K562 (cell line): ENCODE results near the gene RFLNA. TPM values are rescaled to one million over a fixed set of nuclear protein-coding genes. Genes with fewer than 3 reads are reported as not detected.
A peak's percentile ranks its signal among the peaks of the same experiment; 100 is the strongest.

Experiments
- ATAC-seq: fragments of 200-7000 bp; cut with Tn5 transposase; 3 replicates; pipeline ENCODE4 v1.9.1; 2020; ENCODE audit warnings: moderate library complexity
- BruUV-seq: library from RNA; stranded (reverse); fragments of 400-500 nt; replicated peaks from 2 replicates; lab custom pipeline; 2021; lab: Mats Ljungman, UMichigan
- CTCF ChIA-PET: fragments of 300-600 bp; formaldehyde crosslinking; extraction: SDS; loops from one replicate; lab custom pipeline; 2021; ENCODE audit warnings: low intra/inter-chr PET ratio; lab: Yijun Ruan, JAX
- POLR2A ChIA-PET: fragments of 300-600, 350-650 bp; sonication (Branson Sonifier 250); formaldehyde crosslinking; extraction: SDS; loops from one replicate; lab custom pipeline; 2021; ENCODE audit warnings: antibody characterized with exemption, inconsistent platforms; lab: Yijun Ruan, JAX
- DNase-seq, 4 experiments: peaks; one replicate each; pipeline versions ENCODE4 v3.0.0 to v3.0.0-alpha.2; 2011 to 2018; ENCODE audit warnings: low spot score in 3 of 4, mixed read lengths in 3 of 4; ENCODE audit errors: extremely low read depth in 1 of 4
- FAIRE-seq: peaks from 2 replicates; lab custom pipeline; 2011; peaks lifted over from hg19 to GRCh38; lab: Jason Lieb, UNC
- H2AFZ ChIP-seq: 2 replicates; pipeline ENCODE4 v1.6.0; 2011; ENCODE audit warnings: low read depth, low read length, control low read depth, inconsistent platforms
- H3K27ac ChIP-seq: fragments of 200-600 bp; 3 replicates; pipeline ENCODE4 v1.8.0; 2011; ENCODE audit warnings: low read depth, mild to moderate bottlenecking, control low read depth, inconsistent platforms, low read length, moderate library complexity, mixed read lengths; ENCODE audit errors: extremely low read depth
- H3K27me3 ChIP-seq, 2 experiments: fragments of 300-600 bp in 1 of 2; 2 replicates in 1 of 2; 3 replicates in 1 of 2; pipeline versions ENCODE4 v1.6.0 to v1.8.0; 2011; ENCODE audit warnings: inconsistent platforms in 2 of 2, low read length in 2 of 2, mild to moderate bottlenecking in 1 of 2, mixed read lengths in 1 of 2, moderate library complexity in 1 of 2; ENCODE audit not compliant: control insufficient read depth in 2 of 2, insufficient read depth in 2 of 2
- H3K36me3 ChIP-seq: fragments of 300-600 bp; 3 replicates; pipeline ENCODE4 v1.8.0; 2011; ENCODE audit warnings: mild to moderate bottlenecking, low read length, inconsistent platforms; ENCODE audit not compliant: control insufficient read depth, insufficient read depth
- H3K4me1 ChIP-seq, 2 experiments: fragments of 200-600 bp in 1 of 2; replicated peaks in 1 of 2; 2 replicates in 1 of 2; 3 replicates in 1 of 2; pipeline versions ENCODE4 v1.5.1 to v1.8.0; 2011; ENCODE audit warnings: inconsistent platforms in 2 of 2, low read length in 2 of 2, mild to moderate bottlenecking in 1 of 2, mixed read lengths in 1 of 2, moderate library complexity in 1 of 2; ENCODE audit not compliant: control insufficient read depth in 2 of 2, insufficient read depth in 2 of 2
- H3K4me2 ChIP-seq: 2 replicates; pipeline ENCODE4 v1.6.1; 2011; ENCODE audit warnings: low read length, control low read depth, inconsistent platforms, mixed read lengths; ENCODE audit not compliant: insufficient read depth
- H3K4me3 ChIP-seq: fragments of 200-600 bp; sonication (generic), shearing (Covaris generic); 2 replicates; pipeline ENCODE4 v1.5.1; 2016; ENCODE audit warnings: control low read depth, inconsistent platforms
- H3K79me2 ChIP-seq: fragments of 200-600 bp; 3 replicates; pipeline ENCODE4 v1.8.0; 2011; ENCODE audit warnings: low read length, inconsistent platforms; ENCODE audit not compliant: control insufficient read depth, insufficient read depth
- H3K9ac ChIP-seq, 2 experiments: 2 replicates each; pipeline versions ENCODE4 v1.6.0 to v1.6.1; 2011; ENCODE audit warnings: low read depth in 2 of 2, low read length in 2 of 2, control low read depth in 1 of 2, inconsistent platforms in 1 of 2, mild to moderate bottlenecking in 1 of 2, mixed read lengths in 1 of 2; ENCODE audit not compliant: insufficient read depth in 1 of 2
- H3K9me1 ChIP-seq: one replicate; pipeline ENCODE4 v1.6.0; 2011; ENCODE audit warnings: inconsistent platforms, mild to moderate bottlenecking, low read length, moderate library complexity; ENCODE audit not compliant: control insufficient read depth, insufficient read depth
- H3K9me3 ChIP-seq: replicated peaks from 2 replicates; pipeline ENCODE4 v1.5.1; 2011; ENCODE audit warnings: low read depth, low read length, inconsistent platforms; ENCODE audit not compliant: control insufficient read depth, insufficient read depth
- H4K20me1 ChIP-seq: replicated peaks from 2 replicates; pipeline ENCODE4 v1.6.1; 2011; ENCODE audit warnings: low read length, inconsistent platforms, mixed read lengths; ENCODE audit not compliant: control insufficient read depth, insufficient read depth
- EGR1 ChIP-seq: fragments of 450-650 bp; conservative IDR thresholded peaks from 2 replicates; pipeline ENCODE4 v1.6.1; 2017; ENCODE audit warnings: mild to moderate bottlenecking
- MAFF ChIP-seq: IDR thresholded peaks from 2 replicates; pipeline ENCODE4 v1.6.1; 2012; ENCODE audit warnings: low read length, improper control_type of control experiment
- ZNF589 ChIP-seq: fragments of 200-800 bp; sonication (Bioruptor generic); IDR thresholded peaks from 2 replicates; pipeline ENCODE4 v1.6.1; 2016; ENCODE audit warnings: low read depth, missing genetic modification characterization, missing compliant biosample characterization
- WGBS: fragments of 100-300 bp; shearing (Covaris generic); methylation state at CpG from one replicate; pipeline ENCODE4 v1.1.6; 2016; ENCODE audit warnings: low coverage, mixed read lengths; ENCODE audit not compliant: insufficient coverage; ENCODE audit errors: missing lambda C conversion rate; 5-methylcytosine and 5-hydroxymethylcytosine counted together
- in situ Hi-C: fragments of 300-500 bp; cut with MboI; formaldehyde crosslinking; loops from 4 replicates; pipeline ENCODE4 v1.15.0; 2018; ENCODE audit warnings: inconsistent platforms, mixed read lengths
- intact Hi-C: fragments of 100-400 bp; cut with micrococcal nuclease; formaldehyde crosslinking; loops from 2 replicates; pipeline ENCODE4 v1.14.2; 2022
- polyA plus RNA-seq, 8 experiments: library from polyadenylated mRNA; depleted of rRNA in 4 of 8; stranded (reverse) in 5 of 8; unstranded in 3 of 8; fragments of >200 nt; fragmentation: Nextera tagmentation in 2 of 8; fragmentation: Illumina TruSeq in 1 of 8; extraction: Ambion mirVana in 2 of 8; extraction: Trizol in 1 of 8; gene quantifications; 2 replicates each; pipeline versions ENCODE4 v1.2.1 to v1.2.3, GENCODE V29; 2011 to 2014; ENCODE audit warnings: inconsistent platforms in 1 of 8, missing spikeins in 1 of 8
- total RNA-seq, 7 experiments: library from RNA; depleted of rRNA in 6 of 7; stranded (reverse); fragments of >200 nt in 6 of 7; fragmentation: Illumina TruSeq in 2 of 7; extraction: Trizol in 2 of 7; gene quantifications; 2 replicates each; pipeline versions ENCODE4 v1.2.1 to v1.2.3, GENCODE V29; 2011 to 2021; ENCODE audit warnings: low replicate concordance in 1 of 7
- TF ChIP-seq, protein P1 (sequence below): fragments of 450-650 bp; IDR thresholded peaks from 2 replicates; pipeline ENCODE4 v1.7.1; 2018; ENCODE audit warnings: mild to moderate bottlenecking, low read depth; ENCODE audit not compliant: partially characterized antibody
- TF ChIP-seq, protein P2 (sequence below): sonication (generic); IDR thresholded peaks from 2 replicates; pipeline ENCODE4 v1.6.1; 2016
- TF ChIP-seq, protein P3 (sequence below): conservative IDR thresholded peaks from 2 replicates; pipeline ENCODE4 v1.6.1; 2011; ENCODE audit warnings: low read depth, mild to moderate bottlenecking, low read length; ENCODE audit not compliant: control insufficient read depth

Gene RFLNA
- total and polyA plus RNA-seq, 9 of the 15 experiments (the other 6 are each of a cell fraction or from before 2014, with no cell fraction given) = not detected

DNA sequence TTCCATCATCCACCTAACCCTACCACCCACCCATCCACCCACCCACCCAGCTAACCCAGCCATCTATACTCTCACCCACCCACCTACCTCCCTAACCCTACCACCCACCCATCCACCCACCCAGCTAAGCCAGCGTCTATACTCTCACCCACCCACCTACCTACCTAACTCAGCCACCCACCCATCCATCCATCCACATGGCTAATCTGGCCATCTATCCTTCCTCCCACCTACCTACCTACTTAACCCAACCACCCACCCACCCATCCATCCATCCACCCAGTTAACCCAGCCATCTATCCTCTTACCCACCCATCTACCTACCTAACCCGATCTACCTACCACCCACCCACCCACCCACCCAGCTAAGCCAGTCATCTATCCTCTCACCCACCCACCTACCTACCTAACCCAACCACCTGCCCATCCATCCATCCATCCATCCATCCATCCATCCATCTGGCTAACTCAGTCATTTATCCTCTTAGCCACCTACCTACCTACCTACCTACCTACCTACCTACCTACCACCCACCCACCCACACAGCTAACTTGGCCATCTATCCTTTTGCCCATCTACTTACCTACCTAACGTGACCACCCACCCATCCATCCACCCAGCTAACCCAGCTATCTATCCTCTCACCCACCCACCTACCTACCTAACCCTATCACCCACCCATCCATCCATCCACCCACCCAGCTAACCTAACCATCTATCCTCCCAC is 44.1 kb downstream of the RFLNA start:
- intact Hi-C loops = no loop called here
- H3K4me2 ChIP-seq = no peak overlapping the region
- 92% methylated on average over 2 of the region's 3 CpGs for whole genome bisulfite sequencing
- H3K27me3 ChIP-seq = no peaks in the 10 kb centered on the region
- H2AFZ ChIP-seq = no peak overlapping the region
- no peaks in the 10 kb centered on the region for H3K9me1 ChIP-seq
- H3K27ac ChIP-seq = no peak overlapping the region
- no peak for ATAC-seq
- H3K9me3 ChIP-seq = no peaks in the 10 kb centered on the region
- FAIRE-seq = no peak
- H3K36me3 ChIP-seq = peaks cover 62% of the 10 kb centered on the region; the same call in 2 of the 3 replicates
- ChIA-PET POLR2A (interaction anchor here (0.6 to 0.8 kb wide), 2 partner anchors 22 to 323 kb away, joined by 3 read pairs; no protein-coding TSS in a partner anchor), CTCF (no interaction called here)
- H4K20me1 ChIP-seq = no peaks in the 10 kb centered on the region
- no peak for DNase-seq
- no peaks in the 10 kb centered on the region for H3K79me2 ChIP-seq
- in situ Hi-C loops = loop anchor here (10.0 kb wide), 1 partner anchor 426 kb away; no protein-coding TSS in a partner anchor
- TF ChIP-seq MAFF (no peak), EGR1 (peak; percentile 10; the same call in 1 of the 2 replicates), ZNF589 (CRISPR knock-in tag) (no peak)
- TF ChIP-seq, protein P1, sequence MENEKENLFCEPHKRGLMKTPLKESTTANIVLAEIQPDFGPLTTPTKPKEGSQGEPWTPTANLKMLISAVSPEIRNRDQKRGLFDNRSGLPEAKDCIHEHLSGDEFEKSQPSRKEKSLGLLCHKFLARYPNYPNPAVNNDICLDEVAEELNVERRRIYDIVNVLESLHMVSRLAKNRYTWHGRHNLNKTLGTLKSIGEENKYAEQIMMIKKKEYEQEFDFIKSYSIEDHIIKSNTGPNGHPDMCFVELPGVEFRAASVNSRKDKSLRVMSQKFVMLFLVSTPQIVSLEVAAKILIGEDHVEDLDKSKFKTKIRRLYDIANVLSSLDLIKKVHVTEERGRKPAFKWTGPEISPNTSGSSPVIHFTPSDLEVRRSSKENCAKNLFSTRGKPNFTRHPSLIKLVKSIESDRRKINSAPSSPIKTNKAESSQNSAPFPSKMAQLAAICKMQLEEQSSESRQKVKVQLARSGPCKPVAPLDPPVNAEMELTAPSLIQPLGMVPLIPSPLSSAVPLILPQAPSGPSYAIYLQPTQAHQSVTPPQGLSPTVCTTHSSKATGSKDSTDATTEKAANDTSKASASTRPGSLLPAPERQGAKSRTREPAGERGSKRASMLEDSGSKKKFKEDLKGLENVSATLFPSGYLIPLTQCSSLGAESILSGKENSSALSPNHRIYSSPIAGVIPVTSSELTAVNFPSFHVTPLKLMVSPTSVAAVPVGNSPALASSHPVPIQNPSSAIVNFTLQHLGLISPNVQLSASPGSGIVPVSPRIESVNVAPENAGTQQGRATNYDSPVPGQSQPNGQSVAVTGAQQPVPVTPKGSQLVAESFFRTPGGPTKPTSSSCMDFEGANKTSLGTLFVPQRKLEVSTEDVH = no peak
- TF ChIP-seq, protein P2, sequence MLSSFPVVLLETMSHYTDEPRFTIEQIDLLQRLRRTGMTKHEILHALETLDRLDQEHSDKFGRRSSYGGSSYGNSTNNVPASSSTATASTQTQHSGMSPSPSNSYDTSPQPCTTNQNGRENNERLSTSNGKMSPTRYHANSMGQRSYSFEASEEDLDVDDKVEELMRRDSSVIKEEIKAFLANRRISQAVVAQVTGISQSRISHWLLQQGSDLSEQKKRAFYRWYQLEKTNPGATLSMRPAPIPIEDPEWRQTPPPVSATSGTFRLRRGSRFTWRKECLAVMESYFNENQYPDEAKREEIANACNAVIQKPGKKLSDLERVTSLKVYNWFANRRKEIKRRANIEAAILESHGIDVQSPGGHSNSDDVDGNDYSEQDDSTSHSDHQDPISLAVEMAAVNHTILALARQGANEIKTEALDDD = peak; percentile 78; the same call in 1 of the 2 replicates
- TF ChIP-seq, protein P3, sequence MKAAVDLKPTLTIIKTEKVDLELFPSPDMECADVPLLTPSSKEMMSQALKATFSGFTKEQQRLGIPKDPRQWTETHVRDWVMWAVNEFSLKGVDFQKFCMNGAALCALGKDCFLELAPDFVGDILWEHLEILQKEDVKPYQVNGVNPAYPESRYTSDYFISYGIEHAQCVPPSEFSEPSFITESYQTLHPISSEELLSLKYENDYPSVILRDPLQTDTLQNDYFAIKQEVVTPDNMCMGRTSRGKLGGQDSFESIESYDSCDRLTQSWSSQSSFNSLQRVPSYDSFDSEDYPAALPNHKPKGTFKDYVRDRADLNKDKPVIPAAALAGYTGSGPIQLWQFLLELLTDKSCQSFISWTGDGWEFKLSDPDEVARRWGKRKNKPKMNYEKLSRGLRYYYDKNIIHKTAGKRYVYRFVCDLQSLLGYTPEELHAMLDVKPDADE = no peak
- no peak overlapping the region for H3K4me3 ChIP-seq
- BruUV-seq = no TSS peak
- H3K4me1 ChIP-seq = peaks cover 0 to 12% of the 10 kb centered on the region in 2 experiments; a peak in 2 of 5 replicates
- H3K9ac ChIP-seq = no peak overlapping the region
